Measurements from ENCODE around the gene DPEP2NB. TPM values are rescaled to one million over a fixed set of nuclear protein-coding genes. Genes with fewer than 3 reads are reported as not detected.
"Not testable (repeated sequence)": the region's sequence is repeated elsewhere in the genome, so short reads cannot be mapped to it uniquely, and the experiment has no call there.

The DPEP2NB gene
- total RNA-seq, 2 experiments from 2014 or later, result not detected

GRCh38 chr16:67977469-67978227, 38.1 kb downstream of the DPEP2NB start:
- Mint-ChIP-seq H3K9me3 (no peaks in the 10 kb centered on the region), H3K4me3 (no peak overlapping the region), H3K27ac (no peak overlapping the region), H3K36me3 (ENCODE audit: low read depth) (no peaks in the 10 kb centered on the region), H3K27me3 (no peaks in the 10 kb centered on the region), H3K4me1 (ENCODE audit: low read depth) (peaks cover under 1% of the 10 kb centered on the region)
- DNase-seq, result no peak
- intact Hi-C loops (cut with micrococcal nuclease), result no loop called here
- no peak for TF ChIP-seq CTCF (IDR thresholded peaks at IDR 0.05)
- POLR2A ChIA-PET, result interaction anchor here (0.7 to 1.1 kb wide), 3 partner anchors 10 to 45 kb away, joined by 3 to 4 read pairs (median 3); no protein-coding TSS in a partner anchor
- no peak for ATAC-seq
- CTCF ChIA-PET, result interaction anchor here (0.9 to 1.1 kb wide), 3 partner anchors 12 to 139 kb away, joined by 3 to 4 read pairs (median 3); no protein-coding TSS in a partner anchor

- CTCF ChIA-PET, result no interaction called here
These were observed 38.7 kb downstream of the DPEP2NB start for GRCh38 chr16:67977005-67977404.

GRCh38 chr16:67976205-67976604, 39.5 kb downstream of the DPEP2NB start:
- TF ChIP-seq CTCF (IDR thresholded peaks at IDR 0.05), result no peak
- Mint-ChIP-seq H3K9me3 (no peaks in the 10 kb centered on the region), H3K27ac (no peak overlapping the region), H3K27me3 (no peaks in the 10 kb centered on the region), H3K36me3 (ENCODE audit: low read depth) (no peaks in the 10 kb centered on the region), H3K4me3 (no peak overlapping the region), H3K4me1 (ENCODE audit: low read depth) (no peaks in the 10 kb centered on the region)
- ChIA-PET POLR2A (no interaction called here), CTCF (no interaction called here)
- intact Hi-C loops (cut with micrococcal nuclease), result no loop called here
- ATAC-seq (no peak), DNase-seq (no peak)

More at GRCh38 chr16:67977005-67977404, 38.7 kb downstream of the DPEP2NB start:
- H3K36me3 Mint-ChIP-seq (ENCODE audit: low read depth), result no peaks in the 10 kb centered on the region
- H3K4me3 Mint-ChIP-seq, result no peak overlapping the region
- intact Hi-C loops (cut with micrococcal nuclease), result no loop called here
- ATAC-seq (no peak), DNase-seq (no peak)
- H3K27ac Mint-ChIP-seq, result no peak overlapping the region
- H3K9me3 Mint-ChIP-seq, result no peaks in the 10 kb centered on the region
- TF ChIP-seq CTCF (IDR thresholded peaks at IDR 0.05), result no peak
- POLR2A ChIA-PET, result interaction anchor here (0.7 to 1.1 kb wide), 2 partner anchors 12 to 45 kb away, joined by 3 to 4 read pairs; no protein-coding TSS in a partner anchor
- no peaks in the 10 kb centered on the region for H3K27me3 Mint-ChIP-seq
- no peaks in the 10 kb centered on the region for H3K4me1 Mint-ChIP-seq (ENCODE audit: low read depth)

- no peaks in the 10 kb centered on the region for H3K36me3 Mint-ChIP-seq (ENCODE audit: low read depth)
- no peak overlapping the region for H3K27ac Mint-ChIP-seq
- TF ChIP-seq CTCF (IDR thresholded peaks at IDR 0.05), result no peak
- no peak for ATAC-seq
- H3K9me3 Mint-ChIP-seq, result no peaks in the 10 kb centered on the region
- no peak overlapping the region for H3K4me3 Mint-ChIP-seq
- ChIA-PET POLR2A (no interaction called here), CTCF (no interaction called here)
- no peak for DNase-seq
- H3K27me3 Mint-ChIP-seq, result no peaks in the 10 kb centered on the region
- no peaks in the 10 kb centered on the region for H3K4me1 Mint-ChIP-seq (ENCODE audit: low read depth)
- intact Hi-C loops (cut with micrococcal nuclease), result no loop called here
These were observed 40.2 kb downstream of the DPEP2NB start for GRCh38 chr16:67975321-67976105.

GRCh38 chr16:67972285-67972684, 43.4 kb downstream of the DPEP2NB start:
- H3K36me3 Mint-ChIP-seq (ENCODE audit: low read depth); CTCF ChIA-PET; H3K27ac Mint-ChIP-seq; H3K4me3 Mint-ChIP-seq; intact Hi-C loops (cut with micrococcal nuclease); H3K9me3 Mint-ChIP-seq; H3K27me3 Mint-ChIP-seq; H3K4me1 Mint-ChIP-seq (ENCODE audit: low read depth); POLR2A ChIA-PET; DNase-seq; ATAC-seq: not testable (repeated sequence)

Data from activated CD8-positive, alpha-beta T cell treated with anti-CD3 and anti-CD28 coated beads for 36 hours (primary cell).